Measurements from ENCODE around the gene COX8C.
"Not testable (repeated sequence)": the region's sequence is repeated elsewhere in the genome, so short reads cannot be mapped to it uniquely, and the experiment has no call there.

The COX8C gene

DNA sequence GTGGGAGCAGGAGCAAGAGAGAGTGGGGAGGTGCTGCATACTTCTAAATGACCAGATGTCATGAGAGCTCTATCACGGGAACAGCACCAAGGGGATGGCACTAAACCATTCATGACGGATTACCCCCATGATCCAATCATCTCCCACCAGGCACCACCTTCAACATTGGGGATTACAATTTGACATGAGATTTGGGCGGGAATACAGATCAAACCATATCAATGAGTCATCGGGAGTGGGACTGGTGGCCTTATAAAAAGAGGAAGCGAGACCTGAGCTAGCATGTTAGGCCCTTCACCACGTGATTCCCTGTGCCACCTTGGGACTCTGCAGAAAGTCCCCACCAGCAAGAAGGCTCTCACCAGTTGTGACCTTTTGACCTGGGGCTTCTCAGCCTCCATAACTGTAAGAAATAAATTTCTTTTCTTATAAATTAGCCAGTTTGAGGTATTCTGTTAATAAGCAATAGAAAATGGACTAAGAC lies 28.7 kb downstream of the COX8C start:
- Histone ChIP-seq H3K36me3 (ENCODE audit: control insufficient read depth, low read length) (no peaks in the 10 kb centered on the region), H3K4me3 (ENCODE audit: low read length) (peak overlapping the region; percentile 20), H3K27me3 (ENCODE audit: control insufficient read depth, low read length) (no peaks in the 10 kb centered on the region), H3K9me3 (ENCODE audit: control insufficient read depth, insufficient read depth, low read length) (no peaks in the 10 kb centered on the region), H4K20me1 (ENCODE audit: control insufficient read depth, insufficient read depth, low read depth, low read length) (no peaks in the 10 kb centered on the region), H3K79me2 (ENCODE audit: control insufficient read depth, low read length) (no peaks in the 10 kb centered on the region), H3K9me2 (replicated peaks; ENCODE audit: control insufficient read depth, low read length) (no peaks in the 10 kb centered on the region), H3K27ac (ENCODE audit: low read depth, low read length) (peak overlapping the region; percentile 2; the same call in 1 of the 2 replicates), H3F3A (ENCODE audit: control insufficient read depth, insufficient read depth) (0 out of 2 replicates have a peak, but pooled peaks cover 2% of the 10 kb centered on the region), H3K4me1 (ENCODE audit: control insufficient read depth, low read length) (peaks cover 23% of the 10 kb centered on the region), H3K4me2 (ENCODE audit: low read length) (peak overlapping the region; percentile 48)
- TF ChIP-seq EZH2phosphoT487 (IDR thresholded peaks at IDR 0.05; ENCODE audit: borderline replicate concordance, low read length), result no peak
- TF ChIP-seq, protein P1, sequence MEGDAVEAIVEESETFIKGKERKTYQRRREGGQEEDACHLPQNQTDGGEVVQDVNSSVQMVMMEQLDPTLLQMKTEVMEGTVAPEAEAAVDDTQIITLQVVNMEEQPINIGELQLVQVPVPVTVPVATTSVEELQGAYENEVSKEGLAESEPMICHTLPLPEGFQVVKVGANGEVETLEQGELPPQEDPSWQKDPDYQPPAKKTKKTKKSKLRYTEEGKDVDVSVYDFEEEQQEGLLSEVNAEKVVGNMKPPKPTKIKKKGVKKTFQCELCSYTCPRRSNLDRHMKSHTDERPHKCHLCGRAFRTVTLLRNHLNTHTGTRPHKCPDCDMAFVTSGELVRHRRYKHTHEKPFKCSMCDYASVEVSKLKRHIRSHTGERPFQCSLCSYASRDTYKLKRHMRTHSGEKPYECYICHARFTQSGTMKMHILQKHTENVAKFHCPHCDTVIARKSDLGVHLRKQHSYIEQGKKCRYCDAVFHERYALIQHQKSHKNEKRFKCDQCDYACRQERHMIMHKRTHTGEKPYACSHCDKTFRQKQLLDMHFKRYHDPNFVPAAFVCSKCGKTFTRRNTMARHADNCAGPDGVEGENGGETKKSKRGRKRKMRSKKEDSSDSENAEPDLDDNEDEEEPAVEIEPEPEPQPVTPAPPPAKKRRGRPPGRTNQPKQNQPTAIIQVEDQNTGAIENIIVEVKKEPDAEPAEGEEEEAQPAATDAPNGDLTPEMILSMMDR (IDR thresholded peaks at IDR 0.05; ENCODE audit: low read depth, low read length, poor library complexity, severe bottlenecking), result no peak

DNA sequence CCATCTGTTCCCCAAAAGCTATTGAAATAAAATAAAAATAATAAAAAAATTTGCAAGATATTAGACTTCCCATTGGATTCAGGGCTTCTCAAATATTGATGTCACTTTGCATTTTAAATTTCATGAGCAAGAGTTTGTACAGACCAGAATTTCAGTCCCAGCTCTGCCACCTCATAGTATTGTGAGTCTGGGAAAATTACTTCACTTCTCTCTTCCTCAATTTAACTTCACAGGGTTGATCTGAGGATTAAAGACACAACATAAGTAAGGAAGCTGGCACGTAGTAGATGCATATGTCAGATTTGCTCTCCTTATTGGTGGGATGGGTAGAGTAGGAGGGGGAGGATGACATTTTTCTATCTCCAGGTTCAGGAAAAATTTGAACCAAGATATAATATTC lies 32.8 kb downstream of the COX8C start:
- Histone ChIP-seq H3K79me2 (ENCODE audit: control insufficient read depth, low read length) (no peaks in the 10 kb centered on the region), H3F3A (ENCODE audit: control insufficient read depth, insufficient read depth) (no peaks in the 10 kb centered on the region), H3K4me3 (ENCODE audit: low read length) (no peak overlapping the region), H3K4me1 (ENCODE audit: control insufficient read depth, low read length) (peaks cover 13% of the 10 kb centered on the region), H3K27ac (ENCODE audit: low read depth, low read length) (no peak overlapping the region), H3K9me3 (ENCODE audit: control insufficient read depth, insufficient read depth, low read length) (no peaks in the 10 kb centered on the region), H4K20me1 (ENCODE audit: control insufficient read depth, insufficient read depth, low read depth, low read length) (no peaks in the 10 kb centered on the region), H3K9me2 (replicated peaks; ENCODE audit: control insufficient read depth, low read length) (no peaks in the 10 kb centered on the region), H3K27me3 (ENCODE audit: control insufficient read depth, low read length) (no peaks in the 10 kb centered on the region), H3K36me3 (ENCODE audit: control insufficient read depth, low read length) (no peaks in the 10 kb centered on the region), H3K4me2 (ENCODE audit: low read length) (no peak overlapping the region)
- TF ChIP-seq EZH2phosphoT487 (IDR thresholded peaks at IDR 0.05; ENCODE audit: borderline replicate concordance, low read length), result no peak
- TF ChIP-seq, protein P1 (IDR thresholded peaks at IDR 0.05; ENCODE audit: low read depth, low read length, poor library complexity, severe bottlenecking), result no peak

DNA sequence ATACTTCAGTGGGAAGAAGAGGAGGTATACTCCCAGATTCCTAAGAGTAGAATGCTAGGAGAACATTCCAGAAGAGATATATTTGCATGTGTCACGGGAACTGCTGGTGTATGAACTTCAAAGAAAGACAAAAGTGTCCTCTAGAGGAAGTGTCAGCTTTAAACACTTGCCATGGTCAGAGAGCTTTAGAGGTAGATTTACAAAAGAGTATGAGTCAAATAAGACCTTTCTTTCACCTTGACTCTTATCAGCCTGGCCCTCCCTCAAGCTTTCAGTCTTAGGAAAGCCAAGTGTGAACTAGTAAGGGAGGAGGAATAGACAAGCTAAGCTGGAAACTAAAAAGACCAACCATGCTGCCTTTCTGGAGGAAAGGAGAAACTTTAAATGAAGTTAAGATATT lies 34.7 kb downstream of the COX8C start:
- H3K4me1 ChIP-seq (ENCODE audit: control insufficient read depth, low read length), result no peaks in the 10 kb centered on the region
- no peak overlapping the region for H3K4me2 ChIP-seq (ENCODE audit: low read length)
- H3K9me3 ChIP-seq (ENCODE audit: control insufficient read depth, insufficient read depth, low read length), result no peaks in the 10 kb centered on the region
- no peak overlapping the region for H3K27ac ChIP-seq (ENCODE audit: low read depth, low read length)
- no peaks in the 10 kb centered on the region for H3K9me2 ChIP-seq (replicated peaks; ENCODE audit: control insufficient read depth, low read length)
- no peaks in the 10 kb centered on the region for H3F3A ChIP-seq (ENCODE audit: control insufficient read depth, insufficient read depth)
- H3K4me3 ChIP-seq (ENCODE audit: low read length), result no peak overlapping the region
- TF ChIP-seq EZH2phosphoT487 (IDR thresholded peaks at IDR 0.05; ENCODE audit: borderline replicate concordance, low read length), result no peak
- TF ChIP-seq, protein P1 (IDR thresholded peaks at IDR 0.05; ENCODE audit: low read depth, low read length, poor library complexity, severe bottlenecking), result no peak
- H3K79me2 ChIP-seq (ENCODE audit: control insufficient read depth, low read length), result no peaks in the 10 kb centered on the region
- H3K27me3 ChIP-seq (ENCODE audit: control insufficient read depth, low read length), result no peaks in the 10 kb centered on the region
- H3K36me3 ChIP-seq (ENCODE audit: control insufficient read depth, low read length), result no peaks in the 10 kb centered on the region
- H4K20me1 ChIP-seq (ENCODE audit: control insufficient read depth, insufficient read depth, low read depth, low read length), result no peaks in the 10 kb centered on the region

DNA sequence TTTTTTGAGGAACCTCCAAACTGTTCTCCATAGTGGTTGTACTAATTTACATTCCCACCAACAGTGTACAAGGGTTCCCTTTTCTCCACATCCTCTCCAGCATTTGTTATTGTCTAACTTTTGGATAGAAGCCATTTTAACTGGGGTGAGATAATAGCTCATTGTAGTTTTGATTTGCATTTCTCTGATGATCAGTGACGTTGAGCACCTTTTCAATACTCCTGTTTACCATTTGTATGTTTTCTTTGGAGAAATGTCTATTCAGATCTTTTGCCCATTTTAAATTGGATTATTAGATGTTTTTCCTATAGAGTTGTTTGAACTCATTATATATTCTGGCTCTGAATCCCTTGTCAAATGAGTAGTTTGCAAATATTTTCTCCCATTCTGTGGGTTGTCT lies 37.3 kb downstream of the COX8C start:
- not testable (repeated sequence) for H4K20me1 ChIP-seq (ENCODE audit: control insufficient read depth, insufficient read depth, low read depth, low read length); H3K4me1 ChIP-seq (ENCODE audit: control insufficient read depth, low read length); H3K36me3 ChIP-seq (ENCODE audit: control insufficient read depth, low read length); H3K27ac ChIP-seq (ENCODE audit: low read depth, low read length); H3K79me2 ChIP-seq (ENCODE audit: control insufficient read depth, low read length); H3K9me3 ChIP-seq (ENCODE audit: control insufficient read depth, insufficient read depth, low read length); H3K9me2 ChIP-seq (replicated peaks; ENCODE audit: control insufficient read depth, low read length); H3K4me3 ChIP-seq (ENCODE audit: low read length); H3K4me2 ChIP-seq (ENCODE audit: low read length); H3F3A ChIP-seq (ENCODE audit: control insufficient read depth, insufficient read depth); H3K27me3 ChIP-seq (ENCODE audit: control insufficient read depth, low read length)

Measured in DOHH2 (cell line).